Activated CD4-positive, alpha-beta T cell treated with anti-CD3 and anti-CD28 coated beads, Interleukin-2, amount 50 U/mL, for 24 hours (primary cell): ENCODE measurements around the gene GLYATL1.
"Not testable (repeated sequence)": the region's sequence is repeated elsewhere in the genome, so short reads cannot be mapped to it uniquely, and the experiment has no call there.

Source experiments
- DNase-seq, 2 donors: peaks; one replicate each; pipeline ENCODE4 v3.0.0-alpha.2; 2020; ENCODE audit warnings: low read depth in 1 of 2, low spot score in 1 of 2

Gene GLYATL1

GRCh38 chr11:58992489-58992888 lies 53.2 kb downstream of the GLYATL1 start:
- no peak for DNase-seq

GRCh38 chr11:58994171-58994570 lies 54.9 kb downstream of the GLYATL1 start:
- no peak for DNase-seq

- DNase-seq, result no peak
These were observed 59.4 kb downstream of the GLYATL1 start for GRCh38 chr11:58998480-58999290.

GRCh38 chr11:58999291-58999680 lies 60.0 kb downstream of the GLYATL1 start:
- DNase-seq, result no peak

- DNase-seq, result no peak
These were observed 60.7 kb downstream of the GLYATL1 start for GRCh38 chr11:59000003-59000402.

- DNase-seq, result not testable (repeated sequence)
These were observed 62.7 kb downstream of the GLYATL1 start for GRCh38 chr11:59002006-59002405.
